Measurements from ENCODE around the gene MUC5AC. TPM values are rescaled to one million over a fixed set of nuclear protein-coding genes. Genes with fewer than 3 reads are reported as not detected.

The MUC5AC gene
- total RNA-seq, 1 donor from 2014 or later, result not detected

DNA sequence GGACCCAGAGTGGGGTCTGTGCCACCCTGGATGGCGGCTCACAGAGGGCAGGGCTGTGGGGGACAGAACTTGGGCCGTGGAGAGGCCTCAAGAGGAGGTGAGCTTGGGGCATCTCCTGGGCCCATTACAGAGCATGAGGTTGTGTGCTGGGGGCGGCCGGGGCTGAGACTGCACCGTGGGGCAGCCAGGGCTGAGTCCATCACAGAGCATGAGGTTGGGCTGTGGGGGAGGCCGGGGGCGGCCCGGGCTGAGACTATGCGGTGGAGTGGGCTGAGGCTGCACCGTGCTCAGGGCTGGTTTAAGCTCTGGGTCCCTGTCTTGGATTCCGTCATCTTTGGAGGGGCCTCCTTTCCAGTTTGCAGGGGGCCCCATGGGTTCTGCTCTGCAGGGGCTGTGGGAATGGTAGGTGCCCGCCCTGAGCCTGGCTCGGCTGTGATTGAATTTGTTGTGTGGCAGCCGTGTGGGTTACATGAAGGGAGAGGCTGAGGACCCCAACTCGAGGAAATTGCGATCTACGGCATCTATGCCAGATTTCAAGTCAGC, 38.1 kb upstream of the MUC5AC start:
- ATAC-seq (ENCODE audit: poor library complexity) (no peak), DNase-seq (no peak)
- intact Hi-C loops (cut with DNase I), result no loop called here

DNA sequence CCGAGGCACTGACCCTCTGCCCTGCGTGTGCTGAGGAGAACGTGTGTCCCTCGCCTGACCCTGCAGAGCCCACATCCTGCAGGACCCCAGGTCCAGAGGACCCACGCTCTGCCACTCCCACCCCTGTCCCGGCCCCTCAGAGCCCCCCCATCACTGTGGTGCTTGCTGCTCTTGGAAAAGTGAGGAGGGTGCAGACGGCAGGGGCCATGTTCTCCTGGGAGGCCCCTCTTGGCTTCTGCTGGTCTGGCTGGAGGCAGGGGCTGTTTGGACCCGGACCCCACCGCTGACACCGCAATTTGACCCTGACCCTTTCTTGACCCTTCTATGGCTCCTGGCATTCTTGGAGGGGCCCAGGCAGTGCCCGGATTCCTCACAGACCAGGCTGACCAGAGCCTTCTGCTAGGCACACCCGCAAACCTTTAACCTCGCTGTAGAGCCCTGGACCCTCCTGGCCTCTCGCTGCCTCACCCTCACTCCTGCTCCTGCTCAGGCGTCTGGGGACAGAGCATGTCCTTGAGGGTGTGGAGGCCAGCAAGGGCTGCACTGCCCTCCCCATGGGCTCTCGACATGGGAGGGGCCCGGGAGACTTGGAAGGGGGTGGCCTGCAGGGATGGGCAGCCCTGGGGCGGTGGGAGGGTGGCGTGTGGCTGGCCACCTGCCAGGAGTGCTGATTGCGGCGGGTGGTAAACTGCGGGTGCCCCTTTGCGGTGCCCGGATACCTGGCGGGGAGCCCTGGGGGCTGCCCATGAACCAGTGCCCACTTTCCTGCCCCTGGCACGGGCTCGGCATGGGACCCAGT, 37.0 kb upstream of the MUC5AC start:
- no peak for ATAC-seq (ENCODE audit: poor library complexity)
- no peak for DNase-seq
- intact Hi-C loops (cut with DNase I), result no loop called here

DNA sequence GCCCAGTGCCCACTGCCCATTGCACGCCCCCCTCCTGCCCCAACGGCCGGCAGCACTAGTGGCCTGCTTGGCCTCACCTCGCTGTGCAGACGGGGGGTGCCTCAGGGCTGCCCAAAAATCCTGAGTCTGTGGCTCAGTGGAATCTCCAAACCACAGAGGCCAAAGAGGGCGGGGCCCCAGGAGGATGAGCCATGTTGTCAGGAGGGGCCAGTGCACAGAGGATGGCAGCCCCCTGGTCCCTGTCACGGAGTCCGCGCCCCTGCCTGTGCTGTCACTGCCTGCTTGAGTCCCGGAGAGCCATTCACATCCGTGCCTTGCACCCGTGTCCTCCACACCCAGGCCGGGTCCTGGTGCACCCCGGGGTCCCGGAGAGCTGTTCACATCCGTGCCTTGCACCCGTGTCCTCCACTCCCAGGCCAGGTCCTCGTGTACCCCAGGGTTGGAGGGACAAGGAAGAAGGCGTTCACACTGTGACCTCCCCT, 36.4 kb upstream of the MUC5AC start:
- ATAC-seq (ENCODE audit: poor library complexity) (no peak), DNase-seq (no peak)
- intact Hi-C loops (cut with DNase I), result no loop called here

DNA sequence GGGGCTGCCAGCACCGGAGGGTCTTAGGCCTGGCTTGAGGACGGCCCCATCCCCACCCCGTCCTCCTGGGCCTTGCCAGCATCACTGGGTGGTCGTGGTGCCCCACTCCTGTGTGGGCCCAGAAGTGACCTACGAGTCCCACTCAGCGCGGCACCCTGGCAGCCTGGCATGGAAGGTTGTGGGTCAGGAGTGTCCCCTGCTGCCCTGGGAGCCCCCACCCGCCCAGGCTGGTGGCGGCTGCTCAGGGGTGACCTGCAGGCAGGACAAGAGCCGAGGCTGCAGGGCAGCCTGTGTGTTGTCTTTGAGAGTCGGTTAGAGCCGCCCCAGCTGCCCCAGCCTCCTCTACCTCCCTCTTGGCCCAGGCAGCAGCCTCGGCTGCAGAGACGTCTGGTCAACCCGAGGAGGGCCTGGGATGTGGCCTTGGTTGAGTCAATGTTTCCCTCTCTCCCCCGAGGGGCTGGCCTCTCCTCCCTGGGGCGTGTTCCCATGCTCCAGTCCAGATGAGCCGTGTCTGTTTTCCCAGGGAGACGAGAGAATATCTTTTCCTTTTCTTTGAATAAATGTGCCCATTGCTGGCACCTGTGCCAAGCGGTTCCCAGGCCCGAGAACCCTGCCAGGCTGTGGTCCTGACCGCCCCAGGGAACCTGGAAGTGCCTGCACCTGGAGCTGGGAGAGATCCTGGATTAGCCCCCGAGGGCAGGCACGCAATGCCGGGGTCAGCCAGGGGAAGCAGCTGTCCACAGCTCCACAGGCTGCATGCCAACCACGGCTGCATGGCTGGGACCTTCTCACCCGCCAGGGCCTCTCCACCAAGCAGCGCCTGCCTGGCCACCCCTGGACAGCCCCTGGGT, 35.7 kb upstream of the MUC5AC start:
- intact Hi-C loops (cut with DNase I), result no loop called here
- ATAC-seq (ENCODE audit: poor library complexity) (no peak), DNase-seq (peak; percentile 32)

DNA sequence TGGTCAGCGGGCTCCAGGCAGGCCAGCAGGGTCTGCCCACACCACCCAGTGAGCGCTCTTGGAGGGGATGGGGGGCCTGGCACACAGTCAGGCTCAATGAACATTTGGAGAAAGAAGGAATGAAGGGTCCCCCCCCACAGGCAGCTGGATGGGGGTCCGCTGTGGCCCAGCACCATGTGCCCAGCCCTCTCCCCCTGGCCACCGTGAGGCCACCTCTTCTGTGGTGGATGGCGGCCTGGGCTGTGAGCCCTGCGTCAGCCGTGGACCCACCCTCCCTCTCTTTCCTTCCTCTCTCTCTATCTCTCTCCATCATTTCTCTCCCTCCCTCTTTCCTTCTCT, 35.1 kb upstream of the MUC5AC start:
- ATAC-seq (ENCODE audit: poor library complexity), result no peak
- DNase-seq, result no peak
- intact Hi-C loops (cut with DNase I), result no loop called here

DNA sequence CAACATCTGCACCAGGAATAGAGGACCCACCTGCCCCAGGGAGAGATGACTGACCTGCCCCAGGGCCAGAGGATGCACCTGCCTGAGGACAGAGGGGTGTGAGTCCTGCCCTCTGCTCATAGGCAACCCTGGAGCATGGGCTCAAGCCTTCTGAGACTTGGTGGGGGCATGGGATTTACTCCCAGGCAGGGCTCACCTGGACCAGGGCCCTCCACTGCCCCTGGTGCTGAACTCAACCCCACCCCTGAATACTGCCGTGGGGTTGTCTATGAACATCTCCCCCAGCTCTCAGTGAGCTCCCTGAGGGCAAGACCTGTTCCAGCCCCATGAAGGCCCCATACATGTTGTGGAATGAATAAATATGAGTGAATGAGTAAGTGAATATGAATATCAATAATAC, 33.8 kb upstream of the MUC5AC start:
- intact Hi-C loops (cut with DNase I), result no loop called here
- ATAC-seq (ENCODE audit: poor library complexity), result no peak
- DNase-seq, result no peak

DNA sequence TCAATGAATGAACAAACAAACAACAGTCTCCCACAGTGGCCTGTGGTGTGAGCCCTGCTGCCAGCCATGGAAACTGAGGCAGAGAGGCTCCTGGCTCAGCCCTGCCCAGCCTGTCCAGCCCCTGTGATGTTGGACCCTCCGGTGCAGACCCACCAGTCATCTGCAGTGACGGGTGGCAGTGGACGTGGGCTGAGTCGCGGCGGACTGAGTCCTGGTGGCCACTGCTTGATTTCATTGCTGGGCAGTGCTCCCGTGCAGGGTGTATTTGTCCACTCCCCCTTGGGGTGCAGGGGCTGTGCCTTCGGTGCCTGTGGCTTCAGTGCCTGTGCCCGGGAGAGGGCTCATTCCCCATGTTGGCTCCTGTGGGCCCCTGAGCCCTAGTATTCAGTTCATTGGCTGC, 31.9 kb upstream of the MUC5AC start:
- ATAC-seq (ENCODE audit: poor library complexity) (no peak), DNase-seq (no peak)
- intact Hi-C loops (cut with DNase I), result no loop called here

DNA sequence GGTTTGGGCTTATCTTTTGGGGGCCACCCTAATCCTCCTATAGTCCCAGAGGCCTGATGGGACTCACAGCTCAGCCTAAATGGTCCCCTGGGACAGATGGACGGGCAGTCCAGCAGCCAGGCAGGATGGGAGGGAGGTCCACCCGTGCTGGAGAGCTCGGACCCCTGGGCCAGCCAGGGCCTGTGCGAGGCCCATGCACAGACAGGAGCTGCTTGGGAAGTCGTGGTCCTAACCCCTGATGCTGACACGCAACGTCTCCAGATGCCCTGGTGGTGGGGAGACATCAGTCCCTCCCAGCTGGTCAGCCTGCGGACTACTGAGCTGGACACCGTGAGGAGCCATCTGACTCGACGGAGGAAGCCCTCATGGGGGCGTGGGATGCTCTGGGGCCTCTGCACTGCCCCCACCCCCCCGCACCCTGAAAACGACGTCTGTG, 31.2 kb upstream of the MUC5AC start:
- no peak for DNase-seq
- no peak for ATAC-seq (ENCODE audit: poor library complexity)
- intact Hi-C loops (cut with DNase I), result no loop called here

DNA sequence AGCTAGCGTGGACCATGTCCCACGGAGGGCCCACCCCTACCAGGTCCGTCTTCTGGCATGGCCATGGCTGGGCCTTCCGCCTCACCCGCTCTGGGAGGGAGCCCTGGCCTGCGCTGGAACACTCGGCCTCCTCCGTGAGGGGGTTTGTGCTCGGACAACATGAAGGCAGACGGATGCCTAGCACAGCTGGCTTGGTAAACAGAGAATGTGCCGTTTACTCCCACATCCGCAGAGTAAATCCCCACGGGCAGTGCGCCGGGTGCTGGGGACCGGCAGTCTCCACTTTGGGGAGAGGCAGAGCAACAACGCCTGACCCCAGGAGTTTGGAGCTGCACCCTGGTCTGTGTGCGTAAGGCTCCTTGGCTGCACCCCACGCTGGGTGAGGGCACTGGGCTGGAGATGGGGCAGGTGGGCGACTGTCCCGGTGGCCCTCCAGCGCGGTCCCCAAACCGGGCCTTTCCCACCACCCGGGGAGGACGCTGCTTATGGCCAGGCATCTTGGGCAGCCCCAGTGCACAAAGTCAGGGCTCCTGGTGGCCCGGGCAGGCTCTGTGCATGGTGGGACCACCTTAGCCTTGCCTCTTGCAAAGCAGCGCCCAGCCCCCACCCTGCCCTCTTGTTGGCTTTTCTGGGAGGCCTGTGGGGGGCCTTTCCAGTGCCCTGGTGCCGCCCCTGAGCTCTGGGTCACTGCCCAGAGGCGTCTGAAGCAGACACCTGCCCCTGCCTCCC, 30.7 kb upstream of the MUC5AC start:
- DNase-seq, result no peak
- intact Hi-C loops (cut with DNase I), result no loop called here
- ATAC-seq (ENCODE audit: poor library complexity), result no peak

DNA sequence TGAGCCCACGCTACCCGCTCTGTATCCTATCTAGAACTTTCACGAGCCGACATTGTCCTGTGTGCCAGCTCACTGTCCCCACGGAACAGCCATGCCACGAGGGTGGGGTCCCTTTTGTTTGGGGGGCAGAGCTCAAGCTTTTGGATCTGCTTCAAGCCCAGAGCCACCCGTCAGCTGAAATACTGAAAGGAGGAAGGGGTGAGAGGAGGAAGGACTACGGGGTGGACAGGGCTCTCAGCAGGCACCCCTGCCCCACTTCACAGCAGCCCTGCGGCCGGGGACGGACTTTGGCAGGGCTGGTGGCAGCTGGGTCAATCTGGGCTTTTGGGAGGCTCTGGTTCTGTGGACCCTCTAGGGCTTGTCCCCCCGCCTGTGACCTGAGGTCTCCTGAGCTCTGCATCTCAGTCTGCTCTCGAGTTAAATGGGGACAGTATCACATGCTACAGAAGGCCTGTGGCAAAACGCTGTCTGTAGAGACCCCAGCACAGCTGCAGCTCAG, 30.0 kb upstream of the MUC5AC start:
- ATAC-seq (ENCODE audit: poor library complexity) (no peak), DNase-seq (no peak)
- intact Hi-C loops (cut with DNase I), result no loop called here

DNA sequence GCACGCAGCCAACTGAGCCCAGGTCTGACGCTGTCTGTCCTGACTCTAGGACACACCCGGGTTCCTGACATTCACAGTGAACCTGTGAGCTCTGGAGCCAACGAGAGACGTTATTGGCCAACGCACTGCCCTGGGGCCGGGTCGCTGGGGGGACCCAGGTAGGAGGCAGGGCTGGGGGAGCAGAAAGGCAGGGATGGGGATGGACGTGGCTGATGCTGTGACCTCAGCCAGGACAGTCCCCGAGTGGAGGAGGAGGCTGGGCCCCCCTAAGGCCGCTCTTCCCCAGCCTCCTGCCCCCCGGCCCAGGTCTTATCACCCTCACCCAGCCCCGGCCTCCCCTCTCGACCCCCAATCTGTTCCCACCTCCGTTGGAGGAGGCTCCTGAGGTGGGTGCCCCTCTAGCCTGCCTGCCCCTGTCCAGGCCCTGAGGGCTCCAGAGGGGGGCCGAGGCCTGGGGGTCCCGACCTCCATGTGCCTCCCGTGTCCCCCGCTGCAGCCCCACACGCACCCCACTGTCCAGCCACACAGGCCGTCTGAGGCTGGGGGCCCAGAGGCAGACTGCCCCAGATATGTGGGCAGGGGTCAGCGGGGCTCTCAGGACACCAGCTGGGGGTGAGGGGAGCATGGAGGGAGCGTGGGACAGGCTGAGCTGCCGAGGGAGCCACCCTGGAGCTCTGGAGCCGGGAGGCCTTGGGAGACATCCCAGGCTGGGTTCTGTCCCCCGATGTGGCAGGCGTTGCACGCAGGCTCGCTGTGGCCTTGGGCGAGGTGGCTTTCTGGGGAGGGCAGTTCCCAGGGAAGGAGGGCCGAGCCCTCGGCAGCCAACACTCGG, 29.2 kb upstream of the MUC5AC start:
- ATAC-seq (ENCODE audit: poor library complexity), result no peak
- intact Hi-C loops (cut with DNase I), result no loop called here
- peak; percentile 27 for DNase-seq

DNA sequence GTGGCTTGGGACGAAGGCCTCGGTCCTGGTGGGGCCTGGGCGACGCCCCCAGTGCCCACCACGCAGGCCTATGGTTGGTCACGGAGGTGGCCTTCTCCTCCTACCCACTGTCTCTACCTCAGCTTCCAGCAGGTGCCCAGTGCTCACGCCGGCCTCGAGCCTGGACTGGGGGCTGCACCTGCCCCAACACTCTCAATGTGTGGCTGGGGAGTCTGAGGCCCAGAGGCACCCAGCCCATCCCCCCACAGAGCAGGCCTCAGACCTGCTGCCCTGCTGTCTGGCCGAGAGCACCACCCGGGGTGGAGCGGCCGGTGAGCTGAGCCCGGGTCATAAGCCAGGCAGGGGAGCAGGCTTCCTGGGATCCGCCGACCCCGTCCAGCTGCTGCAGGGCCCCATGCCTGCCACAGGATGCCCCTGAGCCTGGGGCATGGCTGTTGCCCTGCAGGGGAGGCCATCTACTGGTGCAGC, 28.6 kb upstream of the MUC5AC start:
- intact Hi-C loops (cut with DNase I), result no loop called here
- no peak for DNase-seq
- ATAC-seq (ENCODE audit: poor library complexity), result no peak

DNA sequence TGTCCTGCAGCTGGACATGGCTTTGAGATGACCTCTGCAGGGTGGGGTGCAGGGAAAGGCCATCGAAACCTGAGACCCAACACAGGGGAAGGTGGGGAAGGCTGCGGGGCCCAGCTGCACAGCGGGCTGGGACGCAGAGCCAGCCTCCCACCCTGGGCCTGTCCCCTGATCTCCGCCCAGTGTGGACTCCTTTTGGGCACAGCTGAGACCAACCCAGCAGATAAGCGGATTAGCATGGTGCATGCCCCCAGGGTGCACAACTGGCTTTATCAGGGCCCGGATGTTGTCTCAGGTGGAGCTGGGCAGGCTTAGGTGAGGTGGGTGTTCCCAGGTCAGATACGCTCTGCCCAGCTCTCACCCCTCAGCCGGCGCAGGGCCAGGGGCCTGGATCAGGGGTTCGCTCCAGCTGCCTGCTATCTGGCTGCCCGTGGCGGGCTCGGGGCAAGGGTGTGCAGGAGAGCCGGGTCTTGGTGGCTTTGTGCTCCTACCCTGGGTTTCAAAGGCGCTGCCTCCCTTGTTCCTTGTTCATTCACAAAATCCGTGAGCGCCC, 28.1 kb upstream of the MUC5AC start:
- intact Hi-C loops (cut with DNase I), result no loop called here
- DNase-seq, result no peak

DNA sequence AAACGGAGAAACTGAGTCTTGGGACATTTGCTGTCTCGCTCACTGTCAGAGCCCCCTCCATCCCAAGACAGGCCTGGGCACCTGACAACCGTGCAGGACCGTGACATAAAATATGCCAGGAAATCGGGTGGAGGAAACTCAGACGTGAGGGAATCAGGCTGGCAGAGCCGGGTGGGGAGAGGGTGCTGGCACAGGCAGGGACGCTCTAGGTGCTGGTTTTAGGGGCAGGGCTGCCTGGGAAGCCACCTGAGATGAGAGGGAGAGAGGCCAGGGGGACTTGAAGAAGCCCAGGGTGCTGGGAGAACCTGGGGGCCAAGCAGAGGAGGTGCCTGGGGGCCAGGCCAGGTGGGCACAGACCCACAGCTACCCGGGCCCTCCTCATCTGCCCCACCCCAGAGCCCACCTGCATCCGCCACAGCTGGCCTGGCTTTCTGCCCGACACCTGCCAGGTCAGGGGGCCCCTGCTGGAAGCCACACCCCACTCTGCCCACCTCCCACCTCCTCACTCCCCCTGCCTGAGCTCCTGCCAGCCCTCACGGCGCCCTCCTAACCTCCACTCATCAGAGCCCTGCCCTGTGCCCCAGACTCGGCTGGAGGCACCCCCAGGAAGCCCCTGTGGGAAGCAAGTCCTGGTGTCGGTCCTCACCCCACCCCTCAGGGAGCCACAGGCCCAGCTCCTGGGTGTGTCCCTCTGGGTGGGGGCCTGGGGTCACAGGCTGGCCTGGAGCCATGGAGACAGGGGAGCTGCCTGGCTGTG, 27.3 kb upstream of the MUC5AC start:
- intact Hi-C loops (cut with DNase I), result no loop called here
- ATAC-seq (ENCODE audit: poor library complexity), result no peak
- no peak for DNase-seq

More for the DNA sequence above, 28.1 kb upstream of the MUC5AC start:
- ATAC-seq (ENCODE audit: poor library complexity), result no peak

DNA sequence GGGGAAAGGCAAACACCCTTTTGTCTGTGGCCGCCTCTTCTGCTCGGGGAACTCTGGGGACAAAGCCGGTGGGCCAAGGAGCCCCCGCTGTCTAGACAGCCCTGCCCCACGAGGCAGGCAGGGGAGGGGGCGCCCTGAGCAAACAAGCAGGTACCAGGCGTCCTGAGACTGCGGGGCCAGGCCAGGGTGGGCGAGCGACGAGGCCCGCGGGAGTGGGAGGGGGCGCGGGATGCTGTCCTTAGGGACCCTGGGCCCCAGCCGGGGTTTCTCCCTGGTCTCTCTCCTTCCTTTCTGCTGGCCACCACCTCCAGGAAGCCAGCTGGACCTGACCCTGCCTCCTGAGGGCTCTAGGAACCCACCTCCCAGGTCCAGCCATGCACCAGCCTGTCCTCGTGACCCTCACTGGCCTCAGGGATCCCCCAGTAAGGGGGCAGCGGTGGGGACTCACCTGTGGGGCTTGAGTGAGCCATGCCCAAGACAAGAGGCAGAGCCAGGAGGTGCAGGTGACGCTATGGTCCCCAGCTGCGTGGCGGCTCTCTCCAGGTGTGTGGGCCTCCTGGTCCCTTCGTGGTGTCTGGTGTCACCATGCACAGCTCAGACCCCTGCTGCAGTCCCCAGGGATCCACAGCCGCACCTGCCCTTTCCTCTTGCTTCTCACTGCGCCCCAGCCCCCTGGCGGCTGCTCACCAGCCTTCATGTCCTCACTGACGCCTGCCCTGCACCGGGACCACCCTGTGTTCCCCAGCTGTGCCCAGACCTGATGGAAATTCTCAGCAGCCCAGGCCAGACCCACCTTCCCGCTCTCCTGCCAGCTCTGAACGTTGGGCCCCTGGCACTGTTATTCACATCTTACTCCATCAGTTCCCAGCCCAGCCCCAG, 26.5 kb upstream of the MUC5AC start:
- intact Hi-C loops (cut with DNase I), result no loop called here
- peak; percentile 35 for DNase-seq
- ATAC-seq (ENCODE audit: poor library complexity), result no peak

DNA sequence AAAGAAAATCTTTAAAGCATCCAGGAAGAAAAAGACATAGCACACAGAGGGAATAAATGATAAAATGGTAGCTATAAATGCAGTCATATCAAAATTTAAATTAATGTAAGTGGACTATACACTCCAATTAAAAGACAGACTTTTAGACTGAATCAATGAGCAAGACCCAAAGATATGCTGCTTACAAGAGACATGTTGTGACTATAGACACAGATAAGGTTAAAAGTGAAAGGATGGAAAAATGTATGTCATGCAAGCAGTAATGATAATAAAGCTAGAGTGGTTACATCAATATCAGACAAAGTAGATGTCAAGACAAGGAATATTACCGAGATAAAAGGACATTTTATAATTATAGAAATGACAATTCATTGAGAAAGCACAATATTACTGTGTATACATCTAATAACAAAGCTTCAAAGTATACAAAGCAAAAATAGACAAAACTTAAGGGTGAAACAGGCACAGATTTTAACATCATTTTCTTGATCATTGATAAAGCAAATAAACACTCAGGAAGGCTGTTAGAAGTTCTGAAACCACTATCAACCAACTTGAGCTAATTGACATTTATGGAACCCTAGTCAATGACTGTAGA, 22.8 kb upstream of the MUC5AC start:
- DNase-seq, result no peak
- ATAC-seq (ENCODE audit: poor library complexity), result no peak
- intact Hi-C loops (cut with DNase I), result no loop called here
